Activated gamma-delta T cell (primary cell): ENCODE data around the gene KIAA1958.
A peak's percentile ranks its signal among the peaks of the same experiment; 100 is the strongest.

Experiments used
- DNase-seq: peaks from one replicate; lab custom pipeline; 2025; lab: John Stamatoyannopoulos, UW
- total RNA-seq, 2 donors: gene quantifications; one replicate each; lab custom pipeline; 2026; lab: John Stamatoyannopoulos, UW

The KIAA1958 gene, protein sequence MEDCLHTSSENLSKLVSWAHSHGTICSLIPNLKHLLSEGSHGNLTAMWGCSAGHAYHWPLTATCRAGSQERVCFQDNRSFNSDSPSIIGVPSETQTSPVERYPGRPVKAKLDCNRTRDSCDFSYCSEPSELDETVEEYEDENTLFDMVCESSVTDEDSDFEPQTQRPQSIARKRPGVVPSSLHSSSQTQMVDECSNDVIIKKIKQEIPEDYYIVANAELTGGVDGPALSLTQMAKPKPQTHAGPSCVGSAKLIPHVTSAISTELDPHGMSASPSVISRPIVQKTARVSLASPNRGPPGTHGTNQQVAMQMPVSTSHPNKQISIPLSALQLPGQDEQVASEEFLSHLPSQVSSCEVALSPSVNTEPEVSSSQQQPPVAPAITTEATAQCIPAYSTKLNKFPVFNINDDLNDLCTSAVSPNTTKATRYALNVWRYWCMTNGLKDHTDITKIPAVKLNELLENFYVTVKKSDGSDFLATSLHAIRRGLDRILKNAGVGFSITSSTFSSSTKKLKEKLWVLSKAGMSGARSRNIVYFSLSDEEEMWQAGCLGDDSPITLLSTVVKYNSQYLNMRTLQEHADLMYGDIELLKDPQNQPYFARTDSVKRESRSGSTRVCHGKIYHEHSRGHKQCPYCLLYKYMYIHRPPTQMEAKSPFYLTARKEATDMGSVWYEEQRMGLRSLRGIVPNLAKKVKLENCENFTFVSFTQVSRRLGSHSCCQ
- total RNA-seq: 10.2 to 12.7 reads per million in 2 donors

DNA sequence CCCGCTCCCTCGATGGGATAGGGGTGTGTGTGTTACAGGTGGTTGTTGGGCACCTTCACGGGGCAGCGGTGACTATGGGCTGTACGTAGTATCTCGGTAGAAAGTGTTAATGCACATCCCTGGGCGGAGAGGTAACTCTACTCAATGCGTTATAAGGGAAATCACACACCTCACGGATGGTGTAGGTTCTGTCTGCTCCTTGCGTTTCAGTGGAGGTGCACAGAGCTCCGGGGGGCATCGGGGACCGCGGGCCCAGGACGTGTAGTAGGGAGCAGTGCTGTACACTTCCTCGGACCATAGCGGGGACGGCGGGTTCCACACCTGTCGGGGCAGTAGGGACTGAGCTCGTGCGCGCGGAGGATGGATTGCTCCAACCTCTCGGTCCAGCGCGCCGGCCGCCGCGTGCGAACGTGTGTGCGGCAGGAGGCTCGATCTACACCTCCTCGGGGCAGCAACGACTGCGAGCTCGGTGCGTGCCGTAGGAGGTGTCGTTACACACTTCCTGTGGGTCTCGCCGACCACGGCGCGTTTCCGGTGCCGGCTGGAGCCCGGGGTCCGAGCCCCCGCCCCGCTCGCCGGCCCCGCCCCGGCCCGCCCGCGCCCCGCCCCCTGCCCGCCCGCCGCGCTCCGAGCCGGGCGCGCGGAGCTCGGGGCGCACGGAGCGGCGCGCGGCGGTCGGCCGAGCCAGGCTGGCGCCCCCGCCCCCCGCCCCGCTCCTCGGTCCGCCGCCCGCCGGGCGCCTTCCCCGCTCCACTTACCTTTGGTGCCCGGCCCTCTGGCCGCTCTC is at the start of gene KIAA1958:
Gene KIAA1958, plus strand, starts transcription at position 607 of the 787 bp plus-strand sequence. CDS start 87,254 bp downstream, outside the sequence.
- DNase-seq: peak; percentile 74

DNA sequence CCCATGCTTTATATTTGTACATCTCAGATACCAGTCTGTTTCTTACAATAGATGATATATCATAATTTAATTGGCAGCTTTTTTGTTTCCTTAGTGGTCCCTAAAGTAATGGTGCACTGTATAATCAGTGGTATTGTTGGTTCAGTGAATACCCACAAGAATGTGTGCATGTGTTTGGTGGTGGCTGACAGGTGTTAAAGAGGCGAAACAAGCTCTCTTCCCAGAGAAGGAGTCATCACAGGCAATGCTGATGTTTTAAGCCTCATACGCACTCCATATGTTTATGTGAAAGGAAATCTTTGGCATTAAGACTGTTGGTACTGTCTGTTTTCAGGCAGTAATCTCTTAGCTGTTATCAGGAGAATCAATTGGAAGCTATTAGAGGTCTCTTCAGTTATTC is 49.2 kb upstream of the KIAA1958 start:
- no peak for DNase-seq

DNA sequence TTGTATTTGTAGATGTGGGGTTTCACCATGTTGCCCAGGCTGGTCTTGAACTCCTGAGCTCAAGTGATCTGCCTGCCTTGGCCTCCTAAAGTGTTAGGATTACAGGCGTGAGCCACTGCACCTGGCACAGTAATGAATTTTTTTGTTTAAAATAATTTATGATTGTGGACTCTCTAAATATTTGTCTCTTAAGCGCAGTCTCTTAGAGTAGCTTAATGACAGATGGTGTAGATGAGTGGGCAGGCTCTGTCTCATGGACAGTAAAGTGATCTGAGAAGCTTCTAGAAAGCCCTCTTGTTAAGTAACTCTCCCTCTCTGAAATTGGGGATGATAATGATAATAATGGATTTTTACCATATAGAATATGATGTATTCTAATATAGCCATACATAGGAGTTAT is 47.5 kb upstream of the KIAA1958 start:
- DNase-seq: no peak

DNA sequence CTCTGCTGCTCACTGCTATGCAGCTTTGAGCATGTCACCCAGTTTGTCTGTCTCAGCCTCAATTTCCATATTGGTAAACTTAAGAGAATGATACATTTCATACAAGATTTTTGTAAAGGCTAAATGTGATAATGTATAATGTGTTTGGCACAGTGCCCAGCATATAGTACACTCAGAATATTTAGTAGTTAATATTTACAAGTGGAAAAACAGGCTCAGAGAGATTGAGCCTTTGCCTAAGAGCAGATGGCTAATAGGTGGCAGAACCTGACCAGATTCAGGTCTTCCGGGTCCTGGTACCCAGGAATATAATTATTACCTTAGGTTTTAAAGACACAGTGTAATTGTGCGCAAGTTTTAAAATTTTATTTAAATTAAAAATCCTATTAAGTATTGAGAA is 46.8 kb upstream of the KIAA1958 start:
- no peak for DNase-seq

DNA sequence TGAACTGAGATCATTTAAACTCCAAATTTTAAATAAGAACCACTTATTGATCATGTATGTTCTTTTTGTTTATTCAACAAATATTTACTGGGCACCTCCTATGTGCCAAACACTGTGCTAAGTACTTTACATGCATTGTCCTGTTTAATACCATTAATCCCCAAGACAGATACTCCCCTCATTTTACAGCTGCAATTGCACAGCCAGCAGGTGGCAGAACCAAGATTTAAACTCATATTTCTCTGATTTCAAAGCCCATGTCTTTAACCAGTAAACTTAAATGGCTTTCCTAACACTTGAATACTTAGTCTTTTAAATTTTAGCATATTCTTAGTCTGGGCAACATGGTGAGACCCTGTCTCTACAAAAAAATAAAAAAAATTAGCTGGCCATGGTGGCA is 43.4 kb upstream of the KIAA1958 start:
- no peak for DNase-seq

DNA sequence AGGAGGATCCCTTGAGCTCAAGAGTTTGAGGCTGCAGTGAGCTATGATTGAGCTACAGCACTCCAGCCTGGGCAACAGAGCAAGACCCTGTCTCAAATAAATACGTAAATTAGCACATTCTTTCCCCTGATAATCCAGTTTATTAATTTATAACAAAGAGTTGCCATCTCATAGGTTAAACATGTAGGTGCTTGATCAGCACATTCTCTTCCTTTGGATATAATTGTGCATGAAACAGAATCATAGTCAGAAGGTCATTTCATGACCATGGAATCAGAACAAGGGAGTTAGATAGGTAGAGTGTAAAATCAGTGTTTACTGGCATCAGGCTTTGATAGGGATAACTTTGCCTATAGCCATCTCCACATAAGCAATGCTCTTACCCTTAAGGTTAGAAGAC is 43.0 kb upstream of the KIAA1958 start:
- no peak for DNase-seq

DNA sequence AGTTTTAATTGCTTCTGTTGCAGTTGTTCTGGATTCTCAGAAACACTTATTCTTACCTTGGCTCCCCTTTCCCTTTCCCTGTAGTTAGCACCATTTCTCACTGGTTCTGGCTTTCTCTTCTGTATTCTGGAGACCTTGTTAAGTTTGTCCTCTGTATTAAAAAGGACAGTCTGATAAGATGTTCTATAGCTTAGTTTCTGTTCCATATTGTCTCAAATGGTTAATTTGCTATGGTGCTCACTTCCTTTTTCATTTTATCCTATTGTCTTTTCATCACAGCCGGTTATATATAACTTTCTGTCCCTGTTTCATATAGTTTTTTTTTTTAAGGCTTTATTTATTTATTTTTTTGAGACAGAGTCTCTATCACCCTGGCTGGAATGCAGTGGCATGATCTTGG is 41.4 kb upstream of the KIAA1958 start:
- no peak for DNase-seq

DNA sequence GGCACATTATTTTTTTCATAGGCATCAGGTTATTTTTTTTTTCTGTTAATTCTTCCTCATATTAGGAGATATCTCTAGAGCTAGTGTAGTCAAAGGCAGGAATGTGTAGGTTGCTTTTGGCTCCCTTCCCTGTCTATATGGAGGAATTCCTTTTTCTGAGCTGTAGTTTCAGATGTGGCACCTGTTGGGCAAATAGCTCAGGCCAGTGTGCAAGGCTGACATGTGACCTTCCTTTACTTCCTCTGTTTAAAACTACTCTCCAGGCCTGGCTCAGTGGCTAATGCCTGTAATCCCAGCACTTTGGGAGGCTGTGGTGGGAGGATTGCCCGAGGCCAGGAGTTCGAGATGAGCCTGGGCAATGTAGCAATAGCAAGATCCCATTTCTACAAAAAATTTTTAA is 40.5 kb upstream of the KIAA1958 start:
- DNase-seq: no peak

DNA sequence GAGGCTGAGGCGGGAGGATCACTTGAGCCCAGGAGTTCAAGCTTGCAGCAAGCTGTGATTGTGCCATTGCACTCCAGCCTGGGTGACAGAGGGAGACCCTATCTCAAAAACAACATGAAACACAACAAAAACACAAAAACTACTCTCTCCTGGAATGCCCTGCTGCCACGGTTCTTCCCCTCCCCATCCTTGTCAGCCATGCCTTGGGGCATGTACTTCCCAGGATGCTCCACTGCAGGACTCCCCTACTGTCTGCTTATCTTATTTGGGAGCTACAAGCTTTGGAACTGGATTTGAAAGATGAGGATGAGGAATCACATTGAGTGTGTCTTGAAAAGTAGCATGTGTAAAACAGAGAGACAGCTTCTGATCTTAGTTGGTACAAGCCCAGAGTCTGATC is 40.1 kb upstream of the KIAA1958 start:
- DNase-seq: no peak

DNA sequence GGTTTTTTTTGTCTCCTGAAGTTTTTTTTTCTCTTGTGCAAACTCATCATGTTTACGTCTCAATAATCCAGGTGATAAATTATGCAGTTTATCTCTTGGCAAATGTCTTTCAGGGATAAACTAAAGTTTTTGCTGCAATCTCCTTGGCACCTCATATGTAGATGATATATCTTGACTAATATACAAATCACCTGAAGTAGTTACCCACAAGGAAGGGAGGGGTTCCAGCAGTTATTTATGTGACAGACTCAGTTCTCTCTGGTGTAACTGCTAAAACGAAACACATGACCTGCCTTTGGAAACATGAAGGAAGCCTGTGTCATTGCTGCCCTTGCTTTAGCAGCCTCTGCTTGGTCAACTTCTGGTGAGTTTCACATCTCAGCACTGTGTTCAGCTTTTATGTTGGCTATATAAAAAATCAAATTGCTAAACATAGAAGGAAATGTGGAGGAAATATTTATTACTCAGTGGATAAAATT is 39.3 kb upstream of the KIAA1958 start:
- no peak for DNase-seq

DNA sequence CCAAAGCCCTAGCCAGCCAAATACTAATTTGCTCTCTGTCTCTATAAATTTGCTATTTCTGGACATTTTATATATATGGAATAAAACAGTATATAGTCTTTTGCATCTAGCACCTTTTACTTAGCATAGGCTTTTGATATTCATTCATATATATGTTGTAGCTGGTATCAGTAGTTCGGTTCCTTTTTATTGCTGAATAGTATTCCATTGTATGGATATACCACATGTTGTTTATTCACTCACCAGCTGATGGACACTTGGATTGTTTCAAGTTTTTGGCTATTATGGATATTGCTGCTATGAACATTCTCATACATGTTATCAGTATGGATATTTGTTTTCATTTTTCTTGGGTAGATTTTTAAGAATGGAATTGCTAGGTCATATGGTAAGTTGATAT is 23.8 kb upstream of the KIAA1958 start:
- DNase-seq: no peak

DNA sequence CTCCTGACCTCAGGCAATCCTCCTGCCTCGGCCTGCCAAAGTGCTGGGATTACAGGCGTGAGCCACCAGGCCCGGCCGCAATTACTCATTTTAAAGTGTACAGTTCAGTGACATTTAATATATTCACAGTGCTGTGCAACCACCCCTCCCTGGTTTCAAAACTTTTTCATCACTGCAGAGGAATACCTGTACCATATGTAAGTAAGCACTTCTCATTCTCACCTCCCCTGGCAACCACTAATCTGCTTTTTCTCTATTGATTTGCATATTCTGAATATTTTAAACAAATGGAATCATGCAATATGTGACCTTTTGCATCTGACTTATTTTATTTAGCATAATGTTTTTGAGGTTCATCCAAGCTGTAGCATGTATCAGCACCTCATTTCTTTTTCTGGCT is 21.3 kb upstream of the KIAA1958 start:
- DNase-seq: no peak

DNA sequence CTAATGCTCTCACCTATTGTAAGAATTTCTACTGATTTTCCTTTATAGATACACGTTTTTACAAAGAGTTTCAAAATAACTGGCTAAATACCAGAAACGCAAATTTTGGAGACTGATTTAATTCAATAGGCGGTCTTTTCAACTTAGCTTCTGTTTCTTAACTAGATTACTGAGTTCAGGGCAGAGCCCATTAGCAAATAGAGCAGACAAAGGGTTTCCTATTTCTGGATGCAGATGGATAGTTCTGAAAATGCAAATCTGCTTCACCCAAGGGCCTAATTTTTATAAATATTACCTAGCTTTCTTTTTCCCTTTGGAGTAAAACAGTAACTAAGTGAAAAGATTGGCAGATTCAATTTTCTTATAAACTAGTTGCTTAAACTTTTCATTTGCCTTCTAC is 13.6 kb upstream of the KIAA1958 start:
- no peak for DNase-seq

DNA sequence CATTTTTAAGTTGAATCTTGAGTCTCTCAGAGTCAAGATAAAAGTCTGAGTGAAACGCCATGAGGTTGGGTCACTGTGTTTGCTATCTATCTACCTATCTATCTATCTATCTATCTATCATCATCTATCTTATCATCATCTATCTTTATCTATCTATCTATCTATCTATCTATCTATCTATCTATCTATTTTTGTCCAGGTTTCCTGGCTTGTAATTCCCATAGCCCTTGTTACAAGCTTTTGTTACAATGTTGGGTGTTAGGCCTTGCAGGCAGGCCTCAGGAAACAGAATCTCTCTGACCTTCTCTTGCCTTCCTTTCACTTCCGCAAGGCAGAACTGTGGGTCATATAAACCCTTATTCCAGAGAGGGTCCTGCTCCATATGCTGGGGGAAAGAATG is 12.6 kb upstream of the KIAA1958 start:
- DNase-seq: no peak

DNA sequence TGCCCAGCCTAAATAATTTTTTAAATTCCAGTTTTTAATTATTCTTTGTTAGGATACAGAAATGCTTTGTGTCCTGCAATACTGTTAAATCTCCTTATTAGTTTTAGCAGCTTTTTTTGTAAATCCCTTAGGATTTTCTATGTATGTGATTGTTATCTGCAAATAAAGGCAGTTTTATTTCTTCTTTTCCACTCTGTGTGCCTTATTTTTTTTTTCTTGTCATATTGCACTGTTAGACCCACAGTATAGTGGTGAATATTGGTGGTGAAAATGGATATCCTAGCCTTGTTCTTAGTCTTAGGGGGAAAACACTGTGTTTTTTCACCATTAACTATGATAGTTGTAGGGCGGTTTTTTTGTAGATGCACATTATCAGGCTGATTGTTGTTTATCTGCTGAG is 11.3 kb upstream of the KIAA1958 start:
- DNase-seq: no peak

DNA sequence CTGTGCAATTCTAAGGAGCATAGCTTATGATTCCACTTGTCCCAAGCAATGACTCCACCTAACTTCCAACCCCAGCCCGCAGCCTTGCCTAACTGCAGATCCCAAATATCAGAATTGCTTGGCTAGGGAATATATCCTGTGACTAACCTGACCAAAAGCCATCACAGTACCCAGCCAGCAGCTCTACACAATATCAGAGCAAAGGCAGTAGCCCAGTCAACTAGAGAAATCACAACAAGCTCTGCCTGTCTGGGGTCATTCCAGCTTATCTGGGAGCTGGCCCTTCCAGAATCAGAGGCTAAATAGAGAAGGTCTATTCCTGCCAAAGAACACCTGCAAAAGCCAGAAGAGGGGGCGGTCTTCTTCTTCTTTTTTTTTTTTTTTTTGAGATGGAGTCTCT is 9.3 kb upstream of the KIAA1958 start:
- DNase-seq: no peak

DNA sequence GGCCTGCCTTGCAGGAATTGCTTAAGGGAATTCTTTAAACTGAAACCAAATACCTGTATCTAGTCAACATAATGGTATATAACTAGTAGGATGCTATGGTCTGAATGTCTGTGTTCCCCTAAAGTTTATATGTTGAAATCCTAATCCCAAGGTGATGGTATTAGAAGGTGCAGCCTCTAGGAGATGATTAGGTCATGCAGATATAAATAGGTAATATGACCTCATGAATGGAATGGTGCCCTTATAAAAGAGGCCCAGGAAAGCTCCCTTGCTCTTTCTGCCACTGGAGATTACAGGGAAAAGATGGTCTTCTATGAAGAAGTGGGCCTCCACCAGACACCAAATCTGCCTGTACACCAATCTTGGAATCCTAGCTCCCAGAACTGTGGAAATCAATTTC is 7.4 kb upstream of the KIAA1958 start:
- DNase-seq: no peak

DNA sequence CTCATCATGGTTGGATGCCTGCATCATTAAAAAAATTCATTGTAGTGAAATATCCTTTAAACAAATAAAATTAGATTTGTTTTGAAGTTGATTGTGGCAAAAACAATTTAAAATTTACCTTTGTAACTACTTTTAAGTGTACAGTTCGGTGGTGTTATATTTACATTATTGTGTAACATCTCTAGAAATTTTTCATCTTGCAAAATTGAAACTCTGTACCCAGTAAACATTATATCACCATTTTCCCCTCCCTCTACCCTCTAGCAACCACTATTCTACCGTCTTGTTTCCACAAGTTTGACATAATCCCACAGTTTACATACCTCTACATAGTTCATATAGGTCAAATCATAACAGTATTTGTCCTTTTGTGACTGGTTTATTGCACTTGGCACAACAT is 2.0 kb upstream of the KIAA1958 start:
- no peak for DNase-seq

DNA sequence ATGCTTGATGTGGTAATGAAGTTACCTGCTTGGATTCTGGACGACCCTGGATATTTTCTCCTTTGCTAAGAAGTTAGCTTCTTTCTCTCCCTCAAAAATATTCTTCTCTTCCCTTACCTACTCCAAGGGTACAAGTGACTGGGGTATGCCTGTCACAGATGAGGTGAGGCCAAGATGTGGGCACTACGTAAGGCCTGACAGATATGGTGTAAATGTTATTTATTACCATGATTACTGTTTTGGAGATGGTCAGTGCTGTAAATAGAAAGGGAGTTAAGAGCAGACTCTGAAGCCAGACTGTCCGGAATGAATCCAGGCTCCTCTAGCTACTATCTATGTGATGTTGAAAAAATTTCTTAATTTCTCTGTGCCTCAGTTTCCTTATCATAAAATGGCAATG is 1.1 kb upstream of the KIAA1958 start:
- no peak for DNase-seq

DNA sequence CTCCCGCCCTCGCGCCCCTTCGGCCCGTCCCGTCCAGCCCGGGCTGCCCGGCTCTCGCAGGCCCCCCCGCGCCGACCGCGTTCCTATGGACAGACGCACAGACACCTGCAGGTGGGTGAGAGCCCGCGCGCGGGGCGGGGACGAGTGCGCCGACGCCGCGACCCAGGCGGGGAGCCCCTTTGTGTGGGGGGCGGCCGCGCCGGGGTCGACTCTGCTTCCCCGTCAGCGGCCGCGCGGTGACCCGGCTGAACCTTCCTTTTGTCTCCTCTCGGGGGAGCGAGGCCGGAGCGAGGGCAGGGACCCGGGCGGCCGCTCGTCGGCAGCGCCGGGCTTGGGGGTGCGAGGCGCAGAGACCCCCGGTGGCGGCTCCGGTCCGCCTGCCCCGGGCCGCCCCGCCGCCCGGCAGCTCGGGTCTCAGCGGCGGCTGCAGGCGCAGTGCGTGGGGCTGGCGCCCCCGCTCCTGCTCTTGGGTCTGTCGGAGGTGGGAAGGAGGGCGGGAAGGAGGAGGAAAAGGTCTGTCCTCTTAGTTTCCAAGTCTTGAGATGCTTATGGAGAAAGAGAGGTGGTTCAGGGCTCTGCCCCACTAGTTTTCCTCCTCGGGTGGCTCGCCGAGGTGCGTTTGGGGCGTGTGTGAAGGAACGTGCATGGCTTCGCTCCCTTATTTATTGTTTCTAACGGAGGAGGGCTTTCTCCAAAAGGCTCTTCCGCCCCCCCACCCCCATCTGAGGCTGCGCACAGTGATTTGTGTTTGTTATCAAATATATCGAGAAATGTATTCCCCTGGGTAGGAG is 576 bp downstream of the KIAA1958 start:
- peak; percentile 37 for DNase-seq

DNA sequence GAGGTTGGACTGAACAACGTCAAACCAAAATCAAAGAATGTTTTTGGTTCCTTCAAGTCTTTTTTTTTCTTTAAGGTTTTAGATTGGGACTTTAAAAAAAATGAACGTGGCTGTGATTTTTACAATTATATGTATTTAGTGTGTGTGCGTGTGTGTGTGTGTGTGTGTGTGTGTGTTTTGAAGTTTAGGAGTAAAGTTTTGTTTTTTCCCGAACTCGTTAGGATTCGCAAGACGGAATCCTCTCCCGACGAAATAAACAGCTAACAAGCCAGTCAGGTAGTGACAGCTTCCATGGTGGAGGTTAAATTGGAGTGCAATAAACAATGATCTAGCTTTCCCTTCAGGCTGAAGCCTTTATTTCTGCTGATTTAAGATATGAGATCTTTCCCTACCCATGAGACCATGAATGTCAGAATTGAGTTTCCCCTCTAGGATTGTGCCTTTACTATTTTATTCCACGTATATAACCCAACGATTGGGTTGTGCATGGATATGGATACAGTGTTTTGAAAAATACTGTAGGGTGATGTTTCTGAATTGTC is 1.2 kb downstream of the KIAA1958 start:
- DNase-seq: no peak
